Measurements from ENCODE around the gene USO1. TPM values are rescaled to one million over a fixed set of nuclear protein-coding genes. Genes with fewer than 3 reads are reported as not detected.
"Not testable (repeated sequence)": the region's sequence is repeated elsewhere in the genome, so short reads cannot be mapped to it uniquely, and the experiment has no call there.

Gene USO1
- total RNA-seq, 4 donors from 2014 or later, result 49.0 to 79.2 (median 69.8) TPM

DNA sequence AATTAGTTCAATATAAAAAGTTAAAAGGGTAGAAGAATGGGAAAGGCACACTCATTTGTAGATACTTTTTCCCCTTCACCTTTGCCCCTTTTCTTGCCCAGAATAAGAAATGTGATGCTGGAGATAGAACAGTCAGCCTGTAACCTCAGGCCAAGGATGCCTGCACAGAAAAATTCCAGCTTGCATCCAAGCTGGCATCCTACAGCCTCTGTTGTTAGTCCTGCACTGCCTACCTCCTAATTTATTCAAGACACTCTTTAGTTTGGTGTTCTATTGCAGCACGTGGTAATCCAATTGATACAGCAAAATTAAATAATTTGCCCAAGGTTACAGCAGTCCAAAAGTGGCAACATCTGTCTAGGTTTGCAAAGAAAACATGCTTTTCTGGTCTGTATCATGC, 9.7 kb upstream of the USO1 start:
- intact Hi-C loops (cut with DNase I), result no loop called here
- Histone ChIP-seq H3K36me3 (no peaks in the 10 kb centered on the region), H3K27me3 (no peaks in the 10 kb centered on the region), H3K9me3 (no peaks in the 10 kb centered on the region), H3K4me1 (peaks cover 0 to 30% (median 6%) of the 10 kb centered on the region in 3 donors), H3K27ac (no peak overlapping the region), H3K4me3 (no peak overlapping the region)
- WGBS, 2 donors, result 55 to 64% methylated on average over 1 of the region's 1 CpG
- no peak for DNase-seq
- TF ChIP-seq POLR2A (IDR thresholded peaks at IDR 0.05), result no peak
- TF ChIP-seq, protein P1, sequence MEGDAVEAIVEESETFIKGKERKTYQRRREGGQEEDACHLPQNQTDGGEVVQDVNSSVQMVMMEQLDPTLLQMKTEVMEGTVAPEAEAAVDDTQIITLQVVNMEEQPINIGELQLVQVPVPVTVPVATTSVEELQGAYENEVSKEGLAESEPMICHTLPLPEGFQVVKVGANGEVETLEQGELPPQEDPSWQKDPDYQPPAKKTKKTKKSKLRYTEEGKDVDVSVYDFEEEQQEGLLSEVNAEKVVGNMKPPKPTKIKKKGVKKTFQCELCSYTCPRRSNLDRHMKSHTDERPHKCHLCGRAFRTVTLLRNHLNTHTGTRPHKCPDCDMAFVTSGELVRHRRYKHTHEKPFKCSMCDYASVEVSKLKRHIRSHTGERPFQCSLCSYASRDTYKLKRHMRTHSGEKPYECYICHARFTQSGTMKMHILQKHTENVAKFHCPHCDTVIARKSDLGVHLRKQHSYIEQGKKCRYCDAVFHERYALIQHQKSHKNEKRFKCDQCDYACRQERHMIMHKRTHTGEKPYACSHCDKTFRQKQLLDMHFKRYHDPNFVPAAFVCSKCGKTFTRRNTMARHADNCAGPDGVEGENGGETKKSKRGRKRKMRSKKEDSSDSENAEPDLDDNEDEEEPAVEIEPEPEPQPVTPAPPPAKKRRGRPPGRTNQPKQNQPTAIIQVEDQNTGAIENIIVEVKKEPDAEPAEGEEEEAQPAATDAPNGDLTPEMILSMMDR (IDR thresholded peaks at IDR 0.05), result no peak

- intact Hi-C loops (cut with DNase I), result no loop called here
- TF ChIP-seq, protein P1 (IDR thresholded peaks at IDR 0.05), result no peak
- TF ChIP-seq POLR2A (IDR thresholded peaks at IDR 0.05), result no peak
- 47 to 52% methylated on average over 4 of the region's 4 CpGs for WGBS, 2 donors
- H3K9me3 ChIP-seq, result no peaks in the 10 kb centered on the region
- H3K4me1 ChIP-seq, result peaks cover 0 to 30% (median 6%) of the 10 kb centered on the region in 3 donors
- no peaks in the 10 kb centered on the region for H3K36me3 ChIP-seq
- H3K4me3 ChIP-seq, result no peak overlapping the region
- no peak for DNase-seq
- H3K27ac ChIP-seq, result no peak overlapping the region
- H3K27me3 ChIP-seq, result no peaks in the 10 kb centered on the region
These were observed 9.1 kb upstream of the USO1 start for GRCh38 chr4:75715105-75715799.

DNA sequence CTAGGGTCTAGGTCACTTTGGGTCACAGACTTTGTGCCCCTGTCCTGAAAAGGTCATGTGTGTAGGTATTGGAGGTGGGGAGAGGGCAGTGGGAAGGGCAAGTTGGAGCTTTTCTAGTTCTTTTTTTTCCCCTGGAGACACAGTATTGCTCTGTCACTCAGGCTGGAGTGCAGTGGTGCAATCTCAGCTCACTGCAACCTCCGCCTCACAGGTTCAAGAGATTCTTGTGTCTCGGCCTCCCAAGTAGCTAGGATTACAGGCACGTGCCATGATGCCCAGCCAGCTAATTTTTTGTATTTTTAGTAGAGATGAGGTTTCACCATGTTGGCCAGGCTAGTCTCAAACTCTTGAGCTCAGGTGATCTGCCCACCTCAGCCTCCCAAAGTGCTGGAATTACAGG, 8.3 kb upstream of the USO1 start:
- H3K9me3 ChIP-seq; H3K27me3 ChIP-seq; H3K27ac ChIP-seq; intact Hi-C loops (cut with DNase I); DNase-seq; H3K36me3 ChIP-seq; H3K4me3 ChIP-seq: not testable (repeated sequence)
- 97 to 100% methylated on average over 1 to 3 of the region's 3 CpGs for WGBS, 2 donors
- peaks cover 0 to 30% (median 6%) of the 10 kb centered on the region in 3 donors for H3K4me1 ChIP-seq

GRCh38 chr4:75717408-75717807, 7.0 kb upstream of the USO1 start:
- WGBS, 2 donors, result 29 to 33% methylated on average over 1 of the region's 1 CpG
- no peak for DNase-seq
- peak overlapping the region in 1 of 4 donors; percentile 37 for H3K27ac ChIP-seq
- H3K4me1 ChIP-seq, result peaks cover 0 to 38% (median 6%) of the 10 kb centered on the region in 3 donors
- no peaks in the 10 kb centered on the region for H3K27me3 ChIP-seq
- TF ChIP-seq, protein P1 (IDR thresholded peaks at IDR 0.05), result no peak
- no peak for TF ChIP-seq POLR2A (IDR thresholded peaks at IDR 0.05)
- H3K4me3 ChIP-seq, result no peak overlapping the region
- H3K36me3 ChIP-seq, result no peaks in the 10 kb centered on the region
- intact Hi-C loops (cut with DNase I), result no loop called here
- no peaks in the 10 kb centered on the region for H3K9me3 ChIP-seq

DNA sequence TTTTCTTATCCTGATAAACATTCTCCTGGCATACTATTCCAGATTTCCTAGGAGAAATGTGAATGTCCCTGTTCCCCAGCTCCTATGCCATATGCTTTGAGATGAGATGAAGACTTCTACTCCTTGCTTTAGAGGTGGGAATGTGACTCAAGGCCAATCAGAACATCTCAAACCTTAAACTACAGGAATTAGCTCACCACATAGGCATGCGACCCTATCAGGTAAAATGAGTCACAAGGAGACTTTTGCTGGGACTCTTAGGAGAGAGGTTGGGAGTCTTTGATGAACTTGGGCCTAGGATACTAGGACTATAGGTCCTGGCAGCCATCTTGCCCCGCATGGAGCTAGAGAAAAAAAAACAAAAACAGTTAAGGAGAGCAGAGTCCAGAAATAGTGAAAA, 5.8 kb upstream of the USO1 start:
- no peaks in the 10 kb centered on the region for H3K9me3 ChIP-seq
- WGBS, 2 donors, result 82 to 92% methylated on average over 2 of the region's 2 CpGs
- no peak for DNase-seq
- no peaks in the 10 kb centered on the region for H3K36me3 ChIP-seq
- no peaks in the 10 kb centered on the region for H3K27me3 ChIP-seq
- no peak for TF ChIP-seq POLR2A (IDR thresholded peaks at IDR 0.05)
- intact Hi-C loops (cut with DNase I), result no loop called here
- no peak overlapping the region for H3K27ac ChIP-seq
- no peak overlapping the region for H3K4me3 ChIP-seq
- H3K4me1 ChIP-seq, result peaks cover 8 to 50% (median 13%) of the 10 kb centered on the region in 3 donors

GRCh38 chr4:75722417-75722816, 2.0 kb upstream of the USO1 start:
- DNase-seq, result no peak
- Histone ChIP-seq H3K27ac (peak overlapping the region in 2 of 4 donors; percentile 100), H3K4me3 (no peak overlapping the region), H3K4me1 (peaks cover 10 to 59% (median 24%) of the 10 kb centered on the region in 3 donors), H3K9me3 (no peaks in the 10 kb centered on the region), H3K27me3 (no peaks in the 10 kb centered on the region), H3K36me3 (no peaks in the 10 kb centered on the region)
- 51 to 60% methylated on average over 3 of the region's 3 CpGs for WGBS, 2 donors
- intact Hi-C loops (cut with DNase I), result loop anchor here (5.0 kb wide), 1 partner anchor 50 kb away; the partner anchor contains the start of gene G3BP2
- TF ChIP-seq, protein P1 (IDR thresholded peaks at IDR 0.05), result no peak
- no peak for TF ChIP-seq POLR2A (IDR thresholded peaks at IDR 0.05)
